Trophoblast cell (in vitro differentiated cells and primary cell): ENCODE measurements around the gene ATP13A5.

Source experiments
- DNase-seq, 2 donors: peaks; one replicate each; pipeline ENCODE4 v3.0.0-alpha.2; 2016
- H2AFZ ChIP-seq: 2 replicates; pipeline ENCODE4 v1.6.1; 2013; ENCODE audit warnings: low read length, moderate library complexity, mild to moderate bottlenecking; ENCODE audit not compliant: insufficient read depth, poor library complexity
- H2AK5ac ChIP-seq: 2 replicates; pipeline ENCODE4 v1.6.1; 2013; ENCODE audit warnings: mild to moderate bottlenecking, low read length
- H2BK120ac ChIP-seq: 2 replicates; pipeline ENCODE4 v1.6.1; 2013; ENCODE audit warnings: low read length, mild to moderate bottlenecking, moderate library complexity; ENCODE audit not compliant: insufficient read depth, poor library complexity
- H2BK12ac ChIP-seq: 2 replicates; pipeline ENCODE4 v1.6.1; 2013; ENCODE audit warnings: mild to moderate bottlenecking, low read length, moderate library complexity
- H2BK5ac ChIP-seq: 2 replicates; pipeline ENCODE4 v1.6.1; 2013; ENCODE audit warnings: low read length, low read depth, moderate library complexity, mild to moderate bottlenecking; ENCODE audit not compliant: poor library complexity
- H3K14ac ChIP-seq: 2 replicates; pipeline ENCODE4 v1.6.1; 2013; ENCODE audit warnings: mild to moderate bottlenecking, low read length
- H3K18ac ChIP-seq: 2 replicates; pipeline ENCODE4 v1.6.1; 2013; ENCODE audit warnings: mild to moderate bottlenecking, low read length
- H3K23ac ChIP-seq: 2 replicates; pipeline ENCODE4 v1.6.1; 2013; ENCODE audit warnings: low read length
- H3K27ac ChIP-seq: 2 replicates; pipeline ENCODE4 v1.5.1; 2013; ENCODE audit warnings: low read depth, mild to moderate bottlenecking, inconsistent platforms, low read length, moderate library complexity
- H3K27me3 ChIP-seq: 2 replicates; pipeline ENCODE4 v1.6.1; 2013; ENCODE audit warnings: inconsistent platforms, mild to moderate bottlenecking, low read length, moderate library complexity; ENCODE audit not compliant: insufficient read depth
- H3K36me3 ChIP-seq, 2 experiments: 1 replicate in 1 of 2; 2 replicates in 1 of 2; pipeline ENCODE4 v1.6.1; 2013; ENCODE audit warnings: low read length in 2 of 2, mild to moderate bottlenecking in 2 of 2, moderate library complexity in 1 of 2; ENCODE audit not compliant: insufficient read depth in 2 of 2, control insufficient read depth in 1 of 2
- H3K4ac ChIP-seq: 2 replicates; pipeline ENCODE4 v1.6.1; 2013; ENCODE audit warnings: low read depth, mild to moderate bottlenecking, low read length, moderate library complexity
- H3K4me1 ChIP-seq, 2 experiments: 1 replicate in 1 of 2; 2 replicates in 1 of 2; pipeline ENCODE4 v1.6.1; 2013; ENCODE audit warnings: low read length in 2 of 2, mild to moderate bottlenecking in 2 of 2, moderate library complexity in 1 of 2; ENCODE audit not compliant: insufficient read depth in 2 of 2, control insufficient read depth in 1 of 2
- H3K4me2 ChIP-seq: 2 replicates; pipeline ENCODE4 v1.6.1; 2013; ENCODE audit warnings: inconsistent platforms, mild to moderate bottlenecking, low read length, moderate library complexity
- H3K4me3 ChIP-seq: 2 replicates; pipeline ENCODE4 v1.5.1; 2013; ENCODE audit warnings: mild to moderate bottlenecking, low read depth, low read length, inconsistent platforms
- H3K79me1 ChIP-seq: one replicate; pipeline ENCODE4 v1.6.1; 2013; ENCODE audit warnings: low read length
- H3K79me2 ChIP-seq: 2 replicates; pipeline ENCODE4 v1.6.1; 2013; ENCODE audit warnings: low read length, mild to moderate bottlenecking; ENCODE audit not compliant: control insufficient read depth, insufficient read depth, poor library complexity
- H3K9ac ChIP-seq: 2 replicates; pipeline ENCODE4 v1.6.1; 2013; ENCODE audit warnings: mild to moderate bottlenecking, low read length
- H3K9me3 ChIP-seq: 2 replicates; pipeline ENCODE4 v1.6.1; 2013; ENCODE audit warnings: low read depth, mild to moderate bottlenecking, control low read depth, inconsistent platforms, low read length; ENCODE audit not compliant: insufficient read depth
- H4K12ac ChIP-seq: 2 replicates; pipeline ENCODE4 v1.6.1; 2013; ENCODE audit warnings: low read depth, mild to moderate bottlenecking, low read length, moderate library complexity
- H4K8ac ChIP-seq: 2 replicates; pipeline ENCODE4 v1.6.1; 2013; ENCODE audit warnings: low read depth, mild to moderate bottlenecking, low read length, moderate library complexity
- H4K91ac ChIP-seq: one replicate; pipeline ENCODE4 v1.6.1; 2013; ENCODE audit warnings: low read depth, mild to moderate bottlenecking, low read length, moderate library complexity
- WGBS: extraction: QIAGEN DNeasy Blood & Tissue Kit; methylation state at CpG from one replicate; pipeline ENCODE4 v1.1.7; 2013; ENCODE audit warnings: missing lambda C conversion rate; ENCODE audit not compliant: insufficient read length, insufficient coverage; ENCODE audit errors: extremely low coverage; 5-methylcytosine and 5-hydroxymethylcytosine counted together

Gene ATP13A5

GRCh38 chr3:193240850-193241706 is 137.5 kb downstream of the ATP13A5 start, which contains the start of gene PLAAT1:
Gene PLAAT1, plus strand, starts transcription at chr3:193241222. Its CDS starts 14,429 bp downstream, at chr3:193255651.
- Histone ChIP-seq H3K18ac (peak within 1 kb of the TSS; percentile 40), H3K14ac (peak within 1 kb of the TSS; percentile 77), H3K4me3 (peak within 1 kb of the TSS; percentile 76), H4K91ac (peak within 1 kb of the TSS; percentile 54), H2BK5ac (peak within 1 kb of the TSS; percentile 68), H3K9ac (peak within 1 kb of the TSS; percentile 3), H3K27me3 (no peaks in the 10 kb centered on the region), H3K4ac (peak within 1 kb of the TSS; percentile 37), H3K27ac (no peak within 1 kb of the TSS), H2AFZ (peak within 1 kb of the TSS; percentile 92), H3K9me3 (no peaks in the 10 kb centered on the region), H2BK120ac (peak within 1 kb of the TSS; percentile 20), H3K79me2 (no peaks in the 10 kb centered on the region), H4K12ac (peak within 1 kb of the TSS; percentile 75), H4K8ac (peak within 1 kb of the TSS; percentile 82), H3K4me1 (peaks cover 2 to 3% of the 10 kb centered on the region in 2 experiments), H3K36me3 (no peaks in the 10 kb centered on the region), H3K79me1 (peaks cover 8% of the 10 kb centered on the region), H2AK5ac (no peak within 1 kb of the TSS), H2BK12ac (peak within 1 kb of the TSS; percentile 84), H3K4me2 (peak within 1 kb of the TSS; percentile 87), H3K23ac (no peak within 1 kb of the TSS)
- peak; percentile 62 to 75 for DNase-seq
- WGBS = no CpG with 5 or more reads among the region's 93 CpGs

GRCh38 chr3:193240436-193240849 is 138.1 kb downstream of the ATP13A5 start:
- Histone ChIP-seq H3K4me1 (peaks cover 2 to 3% of the 10 kb centered on the region in 2 experiments), H3K9me3 (no peaks in the 10 kb centered on the region), H3K23ac (no peak overlapping the region), H3K4ac (no peak overlapping the region), H3K18ac (peak overlapping the region; percentile 40), H2BK12ac (no peak overlapping the region), H3K79me2 (no peaks in the 10 kb centered on the region), H3K27ac (no peak overlapping the region), H4K8ac (peak overlapping the region; percentile 82), H3K9ac (peak overlapping the region; percentile 3), H4K12ac (peak overlapping the region; percentile 75), H4K91ac (peak overlapping the region; percentile 54), H2AK5ac (no peak overlapping the region), H2BK120ac (peak overlapping the region; percentile 20), H3K27me3 (no peaks in the 10 kb centered on the region), H2AFZ (peak overlapping the region; percentile 92), H3K4me3 (peak overlapping the region; percentile 76), H3K79me1 (peaks cover 8% of the 10 kb centered on the region), H3K4me2 (peak overlapping the region; percentile 87), H3K36me3 (no peaks in the 10 kb centered on the region), H2BK5ac (no peak overlapping the region), H3K14ac (peak overlapping the region; percentile 60)
- no CpG with 5 or more reads among the region's 9 CpGs for WGBS
- DNase-seq = no peak

GRCh38 chr3:193237030-193237429 is 141.5 kb downstream of the ATP13A5 start:
- WGBS = no CpG with 5 or more reads among the region's 5 CpGs
- no peaks in the 10 kb centered on the region for H3K27me3 ChIP-seq
- peaks cover 8% of the 10 kb centered on the region for H3K79me1 ChIP-seq
- H4K91ac ChIP-seq = no peak overlapping the region
- no peak overlapping the region for H3K4me3 ChIP-seq
- H2BK12ac ChIP-seq = no peak overlapping the region
- no peaks in the 10 kb centered on the region for H3K79me2 ChIP-seq
- no peak overlapping the region for H4K8ac ChIP-seq
- H3K4ac ChIP-seq = no peak overlapping the region
- no peaks in the 10 kb centered on the region for H3K9me3 ChIP-seq
- H4K12ac ChIP-seq = no peak overlapping the region
- H2BK5ac ChIP-seq = no peak overlapping the region
- no peak overlapping the region for H2AFZ ChIP-seq
- H2AK5ac ChIP-seq = no peak overlapping the region
- H3K14ac ChIP-seq = no peak overlapping the region
- H3K9ac ChIP-seq = no peak overlapping the region
- H3K36me3 ChIP-seq = no peaks in the 10 kb centered on the region
- H2BK120ac ChIP-seq = no peak overlapping the region
- no peak overlapping the region for H3K4me2 ChIP-seq
- H3K18ac ChIP-seq = no peak overlapping the region
- DNase-seq = no peak
- H3K23ac ChIP-seq = no peak overlapping the region
- H3K4me1 ChIP-seq = peaks cover 2 to 3% of the 10 kb centered on the region in 2 experiments
- no peak overlapping the region for H3K27ac ChIP-seq

- H3K23ac ChIP-seq = no peak overlapping the region
- no peak overlapping the region for H4K91ac ChIP-seq
- no peak overlapping the region for H3K18ac ChIP-seq
- peak in 1 of 2 donors; percentile 12 for DNase-seq
- H4K12ac ChIP-seq = no peak overlapping the region
- no peak overlapping the region for H3K4ac ChIP-seq
- no peak overlapping the region for H3K4me2 ChIP-seq
- no peak overlapping the region for H4K8ac ChIP-seq
- H2BK5ac ChIP-seq = no peak overlapping the region
- H3K9ac ChIP-seq = no peak overlapping the region
- H3K27ac ChIP-seq = no peak overlapping the region
- H3K36me3 ChIP-seq = no peaks in the 10 kb centered on the region
- H2AFZ ChIP-seq = no peak overlapping the region
- H2BK12ac ChIP-seq = no peak overlapping the region
- H3K79me2 ChIP-seq = no peaks in the 10 kb centered on the region
- peaks cover 8% of the 10 kb centered on the region for H3K79me1 ChIP-seq
- H3K27me3 ChIP-seq = no peaks in the 10 kb centered on the region
- H3K4me1 ChIP-seq = peaks cover 2 to 3% of the 10 kb centered on the region in 2 experiments
- H3K14ac ChIP-seq = no peak overlapping the region
- H3K9me3 ChIP-seq = no peaks in the 10 kb centered on the region
- no peak overlapping the region for H2BK120ac ChIP-seq
- 100% methylated on average over 1 of the region's 4 CpGs for WGBS
- H2AK5ac ChIP-seq = no peak overlapping the region
- no peak overlapping the region for H3K4me3 ChIP-seq
These were observed 142.0 kb downstream of the ATP13A5 start for GRCh38 chr3:193236599-193236998.
